Lung (tissue), 12 donors: Measurements from ENCODE around the gene SUN1. TPM values are rescaled to one million over a fixed set of nuclear protein-coding genes. Genes with fewer than 3 reads are reported as not detected.

Source experiments
- ATAC-seq: fragments of 200-7000 bp; cut with Tn5 transposase; one replicate; pipeline ENCODE4 v1.9.1; 2020; ENCODE audit warnings: moderate number of reproducible peaks; ENCODE audit not compliant: insufficient read depth, low FRiP score
- DNase-seq, 3 donors: peaks; one replicate each; pipeline ENCODE4 v3.0.0-alpha.2; 2013 to 2017
- H3K27ac ChIP-seq, 2 donors: one replicate each; pipeline ENCODE4 v1.5.1; 2013; ENCODE audit warnings: mild to moderate bottlenecking in 2 of 2, moderate library complexity in 2 of 2, control low read depth in 1 of 2, inconsistent platforms in 1 of 2, low read depth in 1 of 2, low read length in 1 of 2
- H3K27me3 ChIP-seq, 3 donors: one replicate each; pipeline ENCODE4 v1.5.1; 2013; ENCODE audit warnings: low read length in 2 of 3; ENCODE audit not compliant: control insufficient read depth in 3 of 3, insufficient read depth in 3 of 3
- H3K36me3 ChIP-seq, 4 donors: one replicate each; pipeline ENCODE4 v1.5.1; 2013; ENCODE audit warnings: low read length in 4 of 4, mild to moderate bottlenecking in 1 of 4, moderate library complexity in 1 of 4; ENCODE audit not compliant: control insufficient read depth in 4 of 4, insufficient read depth in 4 of 4
- H3K4me1 ChIP-seq, 5 donors: one replicate each; pipeline ENCODE4 v1.5.1; 2013; ENCODE audit warnings: low read length in 5 of 5, mild to moderate bottlenecking in 2 of 5, moderate library complexity in 1 of 5; ENCODE audit not compliant: control insufficient read depth in 5 of 5, insufficient read depth in 5 of 5
- H3K4me3 ChIP-seq: one replicate; pipeline ENCODE4 v1.5.1; 2013; ENCODE audit warnings: mild to moderate bottlenecking, control low read depth, moderate library complexity
- H3K9ac ChIP-seq, 2 donors: one replicate each; pipeline ENCODE4 v1.5.1; 2013; ENCODE audit warnings: low read length in 2 of 2, control low read depth in 1 of 2; ENCODE audit not compliant: insufficient read depth in 1 of 2
- H3K9me3 ChIP-seq, 4 donors: one replicate each; pipeline ENCODE4 v1.5.1; 2013; ENCODE audit warnings: low read length in 3 of 4, mild to moderate bottlenecking in 1 of 4, moderate library complexity in 1 of 4; ENCODE audit not compliant: control insufficient read depth in 4 of 4, insufficient read depth in 3 of 4
- WGBS, 2 donors: extraction: QIAGEN DNeasy Blood & Tissue Kit; methylation state at CpG; one replicate each; pipeline ENCODE4 v1.1.7; 2013; 5-methylcytosine and 5-hydroxymethylcytosine counted together
- polyA plus RNA-seq, 2 donors: library from polyadenylated mRNA; stranded (reverse); fragments of 200-250 nt; gene quantifications; one replicate each; pipeline ENCODE4 v1.2.1, GENCODE V29; 2013
- total RNA-seq, 2 donors: library from RNA; depleted of rRNA in 1 of 2; stranded (reverse); fragments of >200 nt in 1 of 2; gene quantifications; one replicate each; pipeline ENCODE4 v1.2.1, GENCODE V29; 2014 to 2021
- TF ChIP-seq, protein P1 (sequence below): IDR thresholded peaks from 2 replicates; pipeline ENCODE4 v1.5.1; 2012; ENCODE audit warnings: mild to moderate bottlenecking; ENCODE audit errors: control extremely low read depth, extremely low read depth
- donor health status: control.
- donor health status: control.
- donor health status: Bipolar disorder and iron deficiency.
- donor health status: healthy.
- donor health status: DM: yes; HTN: yes; CAD: no.

SUN1 gene
- total and polyA plus RNA-seq, 4 donors: 69.6 to 349 (median 104) TPM

DNA sequence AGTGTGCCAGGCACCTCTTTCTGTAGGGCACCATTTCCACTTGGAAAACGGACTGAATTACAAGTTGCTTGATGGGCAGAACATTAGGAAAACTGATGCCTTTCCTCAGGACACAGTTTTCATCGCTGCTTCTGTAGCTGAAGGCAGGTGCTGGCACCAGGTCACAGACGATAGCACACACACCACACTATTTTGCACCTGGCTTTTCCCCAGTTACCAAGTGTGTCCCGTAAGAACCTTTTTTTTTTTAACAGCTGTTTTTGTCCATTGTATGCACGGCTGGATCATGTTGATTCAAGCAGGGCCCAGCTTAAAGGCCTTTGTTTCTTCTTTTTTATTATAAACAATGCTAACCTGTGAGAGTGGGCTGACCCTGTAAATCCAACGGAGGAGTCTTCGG lies 42.8 kb downstream of the SUN1 start:
- no peaks in the 10 kb centered on the region for H3K27me3 ChIP-seq
- peaks cover 0 to 14% (median 12%) of the 10 kb centered on the region in 4 donors for H3K36me3 ChIP-seq
- no peaks in the 10 kb centered on the region for H3K9me3 ChIP-seq
- peaks cover 4 to 14% (median 10%) of the 10 kb centered on the region in 5 donors for H3K4me1 ChIP-seq
- DNase-seq (no peak), ATAC-seq (no peak)
- 81 to 87% methylated on average over 7 of the region's 7 CpGs for WGBS, 2 donors
- H3K4me3 ChIP-seq: no peak overlapping the region
- peak overlapping the region in 1 of 2 donors; percentile 87 for H3K27ac ChIP-seq
- no peak overlapping the region for H3K9ac ChIP-seq
- TF ChIP-seq, protein P1, sequence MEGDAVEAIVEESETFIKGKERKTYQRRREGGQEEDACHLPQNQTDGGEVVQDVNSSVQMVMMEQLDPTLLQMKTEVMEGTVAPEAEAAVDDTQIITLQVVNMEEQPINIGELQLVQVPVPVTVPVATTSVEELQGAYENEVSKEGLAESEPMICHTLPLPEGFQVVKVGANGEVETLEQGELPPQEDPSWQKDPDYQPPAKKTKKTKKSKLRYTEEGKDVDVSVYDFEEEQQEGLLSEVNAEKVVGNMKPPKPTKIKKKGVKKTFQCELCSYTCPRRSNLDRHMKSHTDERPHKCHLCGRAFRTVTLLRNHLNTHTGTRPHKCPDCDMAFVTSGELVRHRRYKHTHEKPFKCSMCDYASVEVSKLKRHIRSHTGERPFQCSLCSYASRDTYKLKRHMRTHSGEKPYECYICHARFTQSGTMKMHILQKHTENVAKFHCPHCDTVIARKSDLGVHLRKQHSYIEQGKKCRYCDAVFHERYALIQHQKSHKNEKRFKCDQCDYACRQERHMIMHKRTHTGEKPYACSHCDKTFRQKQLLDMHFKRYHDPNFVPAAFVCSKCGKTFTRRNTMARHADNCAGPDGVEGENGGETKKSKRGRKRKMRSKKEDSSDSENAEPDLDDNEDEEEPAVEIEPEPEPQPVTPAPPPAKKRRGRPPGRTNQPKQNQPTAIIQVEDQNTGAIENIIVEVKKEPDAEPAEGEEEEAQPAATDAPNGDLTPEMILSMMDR: no peak

DNA sequence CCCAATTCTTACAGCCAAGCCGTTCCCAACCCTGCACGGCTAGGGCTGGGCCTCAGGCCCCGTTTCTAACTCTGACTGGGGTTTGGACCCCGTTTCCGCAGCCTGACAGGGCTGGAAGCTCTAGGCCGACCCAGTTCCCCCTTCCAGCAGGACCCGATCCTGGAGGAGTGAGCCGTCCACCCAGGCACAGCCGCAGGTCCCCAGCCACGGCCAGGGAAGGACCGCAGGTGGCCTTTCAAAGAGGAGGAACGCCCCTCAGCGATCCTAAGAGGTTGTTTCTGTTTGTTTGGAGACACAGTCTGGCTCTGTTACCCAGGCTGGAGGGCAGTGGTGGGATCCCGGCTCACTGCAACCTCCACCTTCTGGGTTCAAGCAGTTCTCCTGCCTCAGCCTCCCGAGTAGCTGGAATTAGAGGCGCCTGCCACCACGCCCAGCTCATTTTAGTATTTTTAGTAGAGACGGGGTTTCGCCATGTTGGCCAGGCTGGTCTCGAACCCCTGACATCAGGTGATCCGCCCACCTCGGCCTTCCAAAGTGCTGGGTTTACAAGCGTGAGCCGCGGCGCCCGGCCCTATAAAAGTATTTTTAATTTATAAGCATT lies 43.3 kb downstream of the SUN1 start:
- Histone ChIP-seq H3K9me3 (no peaks in the 10 kb centered on the region), H3K4me3 (no peak overlapping the region), H3K27me3 (no peaks in the 10 kb centered on the region), H3K36me3 (peaks cover 0 to 13% (median 13%) of the 10 kb centered on the region in 4 donors), H3K4me1 (peaks cover 4 to 14% (median 11%) of the 10 kb centered on the region in 5 donors), H3K9ac (no peak overlapping the region), H3K27ac (peak overlapping the region; percentile 55 to 87)
- DNase-seq (no peak), ATAC-seq (no peak)
- 77 to 81% methylated on average over 27 of the region's 27 CpGs for WGBS, 2 donors
- TF ChIP-seq, protein P1: no peak

DNA sequence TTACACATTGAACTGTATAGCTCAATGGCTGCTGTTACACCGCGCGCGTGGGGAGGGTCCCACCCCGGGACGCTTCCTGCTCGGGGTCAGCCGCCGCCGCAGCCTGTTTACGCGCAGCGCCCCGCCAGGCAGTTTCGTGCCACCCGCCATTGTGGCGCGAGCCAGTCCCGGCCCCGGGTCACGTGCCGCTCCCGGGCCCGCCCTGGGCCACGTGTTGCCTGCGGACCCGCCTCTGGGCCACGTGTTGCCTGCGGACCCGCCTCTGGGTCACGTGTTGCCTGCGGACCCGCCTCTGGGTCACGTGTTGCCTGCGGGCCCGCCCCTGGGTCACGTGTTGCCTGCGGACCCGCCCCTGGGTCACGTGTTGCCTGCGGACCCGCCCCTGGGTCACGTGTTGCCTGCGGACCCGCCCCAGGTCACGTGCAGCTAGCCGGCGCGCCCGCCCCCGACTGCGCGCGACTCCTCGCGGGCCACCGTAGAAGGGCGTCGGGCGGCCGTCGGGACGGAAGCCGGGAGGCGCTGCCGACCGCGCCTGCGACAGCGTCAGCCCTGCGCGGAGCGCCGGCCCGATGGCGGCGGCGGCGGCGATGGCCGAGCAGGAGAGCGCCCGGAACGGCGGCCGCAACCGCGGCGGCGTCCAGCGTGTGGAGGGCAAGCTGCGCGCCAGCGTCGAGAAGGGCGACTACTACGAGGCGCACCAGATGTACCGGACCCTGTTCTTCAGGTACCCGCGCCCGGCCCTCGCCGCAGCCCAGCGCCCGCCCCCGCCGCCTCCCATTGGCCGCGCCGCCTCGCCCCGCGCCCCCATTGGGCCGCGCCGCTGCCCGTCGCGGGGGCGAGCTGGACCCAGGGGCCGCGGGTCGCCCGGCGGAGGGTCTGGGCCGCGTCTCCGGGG lies 44.0 kb downstream of the SUN1 start, which contains the start of gene GET4:
Gene GET4 (plus strand): TSS at position 478 of the 895 bp plus-strand sequence. CDS start 92 bp downstream, at position 570.
- WGBS, 2 donors: 0 to 1% methylated on average over 94 to 129 of the region's 129 CpGs
- peak within 1 kb of the TSS; percentile 55 for H3K9ac ChIP-seq
- ATAC-seq (peak; percentile 86), DNase-seq (peak; percentile 93 to 98 (median 97))
- peak within 1 kb of the TSS; percentile 87 to 95 for H3K27ac ChIP-seq
- H3K36me3 ChIP-seq: peaks cover 0 to 13% (median 11%) of the 10 kb centered on the region in 4 donors
- TF ChIP-seq, protein P1: no peak
- H3K4me3 ChIP-seq: peak within 1 kb of the TSS; percentile 92
- H3K4me1 ChIP-seq: peaks cover 4 to 14% (median 11%) of the 10 kb centered on the region in 5 donors
- H3K27me3 ChIP-seq: no peaks in the 10 kb centered on the region
- H3K9me3 ChIP-seq: no peaks in the 10 kb centered on the region
